GM12872 (cell line): ENCODE measurements around the gene PLAGL2.

Experiments
- CTCF ChIP-seq: IDR thresholded peaks from 3 replicates; pipeline ENCODE4 v1.5.1; 2011; ENCODE audit warnings: low read depth, mild to moderate bottlenecking, low read length, moderate library complexity; ENCODE audit not compliant: insufficient read depth

Gene PLAGL2

GRCh38 chr20:32179515-32179914 lies 28.0 kb downstream of the PLAGL2 start:
- no peak for TF ChIP-seq CTCF

GRCh38 chr20:32168184-32168910 lies 39.2 kb downstream of the PLAGL2 start:
- no peak for TF ChIP-seq CTCF

GRCh38 chr20:32167552-32167951 lies 40.0 kb downstream of the PLAGL2 start:
- no peak for TF ChIP-seq CTCF

- no peak for TF ChIP-seq CTCF
Observed at GRCh38 chr20:32165836-32166545, 41.6 kb downstream of the PLAGL2 start.

GRCh38 chr20:32164984-32165735 lies 42.4 kb downstream of the PLAGL2 start:
- no peak for TF ChIP-seq CTCF

GRCh38 chr20:32163951-32164350 lies 43.6 kb downstream of the PLAGL2 start:
- no peak for TF ChIP-seq CTCF

- no peak for TF ChIP-seq CTCF
Observed at GRCh38 chr20:32162351-32162750, 45.2 kb downstream of the PLAGL2 start.
